Left ventricle myocardium inferior (tissue), 1 donor: Measurements from ENCODE around the gene KLF15. TPM values are rescaled to one million over a fixed set of nuclear protein-coding genes. Genes with fewer than 3 reads are reported as not detected.

Experiments
- DNase-seq: peaks from one replicate; pipeline ENCODE4 v3.0.0-alpha.2; 2020
- H3K27ac ChIP-seq: fragments of 200-600 bp; replicated peaks from 2 replicates; pipeline ENCODE4 v1.8.0; 2021
- H3K27me3 ChIP-seq: fragments of 200-600 bp; 2 replicates; pipeline ENCODE4 v1.8.0; 2021; ENCODE audit warnings: low read depth
- H3K36me3 ChIP-seq: fragments of 200-600 bp; 2 replicates; pipeline ENCODE4 v1.8.0; 2021
- H3K4me1 ChIP-seq: fragments of 200-600 bp; 2 replicates; pipeline ENCODE4 v1.8.0; 2021
- H3K4me3 ChIP-seq: fragments of 200-600 bp; 2 replicates; pipeline ENCODE4 v1.8.0; 2021; ENCODE audit warnings: mild to moderate bottlenecking, moderate library complexity
- H3K9me3 ChIP-seq: fragments of 200-600 bp; replicated peaks from 2 replicates; pipeline ENCODE4 v1.8.0; 2021
- intact Hi-C: fragments of 100-400 bp; cut with micrococcal nuclease; formaldehyde crosslinking; loops from one replicate; pipeline ENCODE4 v1.11.0; 2022
- total RNA-seq: library from RNA; stranded (reverse); fragmentation: NEBNext Ultra II Directional; extraction: Animal tissue kit (Norgen Biotek cat#: 25700); gene quantifications from one replicate; pipeline ENCODE4 v1.2.1, GENCODE V29; 2021
- TF ChIP-seq, protein P1 (sequence below): fragments of 200-600 bp; IDR thresholded peaks from 2 replicates; pipeline ENCODE4 v1.8.0; 2021; ENCODE audit warnings: antibody characterized with exemption, mild to moderate bottlenecking, borderline replicate concordance
- donor health status: DM: no; HTN: yes; CAD: no; lungs with severe emphysema.

The KLF15 gene
- total RNA-seq, 1 donor from 2014 or later: 44.6 TPM

DNA sequence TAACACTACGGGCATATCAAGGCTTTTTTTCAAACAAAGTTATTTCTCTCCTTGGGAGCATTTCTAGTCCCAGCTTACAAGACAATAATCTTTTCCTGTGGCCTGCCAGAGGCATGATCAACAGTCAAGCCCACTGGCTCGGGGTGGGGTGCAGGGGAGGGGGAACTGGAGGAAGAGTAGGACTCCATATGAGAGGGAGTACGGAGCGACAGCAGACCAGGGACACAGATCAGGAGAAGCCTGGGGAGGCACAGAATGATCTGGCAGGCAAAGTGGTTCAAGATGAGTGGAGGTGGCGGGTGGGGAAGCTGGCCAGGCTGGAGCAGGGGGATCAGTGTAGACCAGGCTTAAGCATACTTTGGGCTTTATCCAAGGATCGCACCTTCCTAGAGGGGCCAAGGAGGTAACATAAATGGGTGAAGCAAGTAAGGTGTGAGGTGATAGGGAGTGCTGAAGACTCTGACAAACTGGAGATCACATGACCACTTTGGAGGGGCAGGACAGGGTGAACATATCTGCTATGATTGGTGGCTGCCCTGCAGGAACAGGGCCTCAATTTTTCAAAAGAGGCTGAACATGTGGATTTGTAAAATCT, 37.4 kb downstream of the KLF15 start:
- intact Hi-C loops: no loop called here
- Histone ChIP-seq H3K4me1 (no peaks in the 10 kb centered on the region), H3K27ac (no peak overlapping the region), H3K36me3 (no peaks in the 10 kb centered on the region), H3K4me3 (no peak overlapping the region), H3K9me3 (no peaks in the 10 kb centered on the region), H3K27me3 (no peaks in the 10 kb centered on the region)
- DNase-seq: no peak
- TF ChIP-seq, protein P1, sequence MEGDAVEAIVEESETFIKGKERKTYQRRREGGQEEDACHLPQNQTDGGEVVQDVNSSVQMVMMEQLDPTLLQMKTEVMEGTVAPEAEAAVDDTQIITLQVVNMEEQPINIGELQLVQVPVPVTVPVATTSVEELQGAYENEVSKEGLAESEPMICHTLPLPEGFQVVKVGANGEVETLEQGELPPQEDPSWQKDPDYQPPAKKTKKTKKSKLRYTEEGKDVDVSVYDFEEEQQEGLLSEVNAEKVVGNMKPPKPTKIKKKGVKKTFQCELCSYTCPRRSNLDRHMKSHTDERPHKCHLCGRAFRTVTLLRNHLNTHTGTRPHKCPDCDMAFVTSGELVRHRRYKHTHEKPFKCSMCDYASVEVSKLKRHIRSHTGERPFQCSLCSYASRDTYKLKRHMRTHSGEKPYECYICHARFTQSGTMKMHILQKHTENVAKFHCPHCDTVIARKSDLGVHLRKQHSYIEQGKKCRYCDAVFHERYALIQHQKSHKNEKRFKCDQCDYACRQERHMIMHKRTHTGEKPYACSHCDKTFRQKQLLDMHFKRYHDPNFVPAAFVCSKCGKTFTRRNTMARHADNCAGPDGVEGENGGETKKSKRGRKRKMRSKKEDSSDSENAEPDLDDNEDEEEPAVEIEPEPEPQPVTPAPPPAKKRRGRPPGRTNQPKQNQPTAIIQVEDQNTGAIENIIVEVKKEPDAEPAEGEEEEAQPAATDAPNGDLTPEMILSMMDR: no peak

DNA sequence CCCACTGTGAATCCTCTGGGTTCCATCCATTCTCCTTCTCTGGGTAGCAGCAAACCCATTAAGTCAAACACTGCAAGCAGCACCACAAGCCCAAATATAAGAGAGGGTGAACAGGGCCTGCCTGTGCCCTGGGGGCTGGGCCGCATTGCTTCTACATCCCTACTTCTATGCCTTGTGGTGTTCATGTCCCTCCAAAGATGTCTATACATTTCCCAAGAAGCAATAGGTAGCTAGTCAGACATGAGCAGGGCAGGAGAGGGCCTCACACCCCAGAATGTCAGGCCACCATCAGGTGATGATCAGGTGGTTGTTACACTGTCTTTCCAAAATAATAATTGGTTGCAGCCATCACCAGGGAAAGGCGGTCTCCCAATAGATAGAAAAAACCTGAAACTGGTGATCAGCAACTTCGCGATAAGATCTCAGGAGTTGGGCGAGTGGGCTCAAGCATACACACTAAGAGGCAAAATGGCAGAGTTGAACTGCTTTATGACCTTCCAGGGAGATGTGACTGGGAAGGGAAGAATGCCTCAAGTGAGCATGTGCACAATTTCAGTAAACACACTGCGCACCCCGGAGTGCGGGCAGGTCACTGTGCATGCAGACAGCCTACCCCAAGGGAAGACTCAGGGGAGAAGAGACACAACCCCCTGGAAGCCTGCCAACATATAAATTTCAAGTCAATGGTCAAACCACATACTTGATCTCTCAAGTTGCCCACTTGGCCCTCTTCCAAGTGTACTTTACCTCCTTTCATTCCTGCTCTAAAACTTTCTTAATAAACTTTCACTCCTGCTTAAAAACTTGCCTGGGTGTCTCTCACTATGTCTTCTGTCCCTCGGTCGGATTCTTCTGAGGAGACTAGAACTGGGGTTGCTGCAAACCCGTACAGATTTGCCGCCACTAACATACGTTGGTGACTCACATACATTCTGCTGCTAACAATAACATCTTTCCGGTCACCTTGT, 39.9 kb downstream of the KLF15 start:
- H3K9me3 ChIP-seq: no peaks in the 10 kb centered on the region
- TF ChIP-seq, protein P1: no peak
- intact Hi-C loops: no loop called here
- H3K36me3 ChIP-seq: no peaks in the 10 kb centered on the region
- no peaks in the 10 kb centered on the region for H3K27me3 ChIP-seq
- no peaks in the 10 kb centered on the region for H3K4me1 ChIP-seq
- no peak for DNase-seq
- no peak overlapping the region for H3K4me3 ChIP-seq
- no peak overlapping the region for H3K27ac ChIP-seq

DNA sequence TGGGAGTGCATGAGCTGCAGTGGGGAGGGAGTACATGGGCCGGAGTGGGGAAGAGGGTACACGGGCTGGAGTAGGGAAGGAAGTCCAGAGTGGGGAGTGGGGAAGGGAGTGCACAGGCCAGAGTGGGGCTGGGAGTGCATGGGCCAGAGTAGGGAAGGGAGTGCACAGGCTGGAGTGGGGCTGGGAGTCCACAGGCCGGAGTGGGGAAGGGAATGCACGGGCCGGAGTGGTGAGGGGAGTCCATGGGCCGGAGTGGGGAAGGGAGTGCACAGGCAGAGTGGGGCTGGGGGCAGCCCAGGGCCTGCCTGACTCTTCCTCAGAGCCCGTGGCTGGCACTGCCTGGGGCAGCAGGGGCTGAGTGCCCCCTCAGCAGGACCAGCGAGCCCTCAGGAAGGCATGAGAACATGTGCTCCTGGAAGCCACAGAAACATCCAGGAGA, 40.7 kb downstream of the KLF15 start:
- TF ChIP-seq, protein P1: no peak
- no peaks in the 10 kb centered on the region for H3K4me1 ChIP-seq

DNA sequence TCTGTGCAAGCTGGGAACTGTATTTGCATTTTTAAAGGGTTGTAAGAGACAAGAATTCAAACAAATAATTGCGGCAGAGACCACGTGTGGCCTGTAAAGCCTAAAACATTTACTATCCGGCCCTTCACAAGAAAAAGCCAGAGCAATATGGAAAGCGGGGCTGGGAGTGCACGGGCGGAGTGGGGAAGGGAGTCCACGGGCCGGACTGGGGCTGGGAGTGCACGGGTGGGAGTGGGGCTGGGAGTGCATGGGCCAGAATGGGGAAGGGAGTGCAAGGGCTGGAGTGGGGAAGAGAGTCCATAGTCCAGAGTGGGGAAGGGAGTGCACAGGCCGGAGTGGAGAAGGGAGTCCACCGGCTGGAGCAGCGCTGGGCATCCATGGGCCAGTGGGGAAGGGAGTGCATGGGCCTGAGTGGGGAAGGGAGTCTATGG, 41.2 kb downstream of the KLF15 start:
- Histone ChIP-seq H3K4me1 (no peaks in the 10 kb centered on the region), H3K4me3 (no peak overlapping the region), H3K36me3 (no peaks in the 10 kb centered on the region), H3K27ac (no peak overlapping the region), H3K27me3 (no peaks in the 10 kb centered on the region), H3K9me3 (no peaks in the 10 kb centered on the region)
- intact Hi-C loops: no loop called here
- DNase-seq: no peak
- TF ChIP-seq, protein P1: no peak

More for the DNA sequence above, 40.7 kb downstream of the KLF15 start:
- no peak overlapping the region for H3K27ac ChIP-seq
- intact Hi-C loops: no loop called here
- no peaks in the 10 kb centered on the region for H3K27me3 ChIP-seq
- H3K4me3 ChIP-seq: no peak overlapping the region
- no peaks in the 10 kb centered on the region for H3K36me3 ChIP-seq
- no peaks in the 10 kb centered on the region for H3K9me3 ChIP-seq
- DNase-seq: no peak

DNA sequence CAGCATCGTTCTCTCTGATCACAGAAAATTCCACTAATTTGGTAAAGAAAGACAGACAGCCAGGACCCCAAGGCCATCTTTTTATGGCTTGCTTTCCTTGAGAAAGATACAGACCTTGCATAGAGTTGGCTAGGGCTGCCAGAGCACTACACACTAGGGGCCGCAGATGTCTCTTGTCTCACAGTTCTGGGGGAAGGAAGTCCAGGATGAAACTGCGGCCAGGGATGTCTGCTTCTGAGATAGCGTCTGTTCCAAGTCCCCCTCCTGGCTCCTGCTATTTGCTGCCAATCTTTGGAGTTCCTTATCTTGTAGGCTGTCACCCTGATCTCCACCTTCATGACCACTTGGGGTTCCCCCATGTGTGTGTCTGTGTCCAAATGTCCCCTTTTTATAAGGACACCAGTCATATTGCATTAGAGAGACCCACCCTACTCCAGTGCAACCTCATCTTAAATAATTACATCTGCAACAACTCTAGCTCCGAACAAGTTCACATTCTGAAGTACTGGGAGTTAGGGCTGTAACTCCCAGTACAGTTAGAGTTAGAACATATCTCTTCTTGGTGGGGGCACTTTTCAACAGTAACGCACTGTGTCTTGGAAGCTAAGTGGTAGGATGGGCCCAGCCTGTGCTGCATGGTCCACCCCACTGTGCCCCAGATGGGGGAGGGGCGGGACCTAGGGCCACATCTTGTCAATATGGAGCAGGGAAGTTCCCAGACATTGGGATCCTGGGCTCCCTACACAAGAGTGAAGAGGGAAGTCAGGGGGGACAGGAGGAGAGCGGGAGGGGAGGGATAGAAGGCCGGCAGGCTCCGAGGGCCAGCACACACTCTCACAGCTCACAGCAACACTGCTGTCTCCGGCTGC, 42.2 kb downstream of the KLF15 start:
- Histone ChIP-seq H3K4me3 (no peak overlapping the region), H3K27ac (peak overlapping the region; percentile 33), H3K4me1 (no peaks in the 10 kb centered on the region), H3K36me3 (no peaks in the 10 kb centered on the region), H3K9me3 (peaks cover 6% of the 10 kb centered on the region), H3K27me3 (no peaks in the 10 kb centered on the region)
- TF ChIP-seq, protein P1: no peak
- DNase-seq: no peak
- intact Hi-C loops: no loop called here
